ENCODE measurements around the gene TMEM244.

TMEM244 gene

DNA sequence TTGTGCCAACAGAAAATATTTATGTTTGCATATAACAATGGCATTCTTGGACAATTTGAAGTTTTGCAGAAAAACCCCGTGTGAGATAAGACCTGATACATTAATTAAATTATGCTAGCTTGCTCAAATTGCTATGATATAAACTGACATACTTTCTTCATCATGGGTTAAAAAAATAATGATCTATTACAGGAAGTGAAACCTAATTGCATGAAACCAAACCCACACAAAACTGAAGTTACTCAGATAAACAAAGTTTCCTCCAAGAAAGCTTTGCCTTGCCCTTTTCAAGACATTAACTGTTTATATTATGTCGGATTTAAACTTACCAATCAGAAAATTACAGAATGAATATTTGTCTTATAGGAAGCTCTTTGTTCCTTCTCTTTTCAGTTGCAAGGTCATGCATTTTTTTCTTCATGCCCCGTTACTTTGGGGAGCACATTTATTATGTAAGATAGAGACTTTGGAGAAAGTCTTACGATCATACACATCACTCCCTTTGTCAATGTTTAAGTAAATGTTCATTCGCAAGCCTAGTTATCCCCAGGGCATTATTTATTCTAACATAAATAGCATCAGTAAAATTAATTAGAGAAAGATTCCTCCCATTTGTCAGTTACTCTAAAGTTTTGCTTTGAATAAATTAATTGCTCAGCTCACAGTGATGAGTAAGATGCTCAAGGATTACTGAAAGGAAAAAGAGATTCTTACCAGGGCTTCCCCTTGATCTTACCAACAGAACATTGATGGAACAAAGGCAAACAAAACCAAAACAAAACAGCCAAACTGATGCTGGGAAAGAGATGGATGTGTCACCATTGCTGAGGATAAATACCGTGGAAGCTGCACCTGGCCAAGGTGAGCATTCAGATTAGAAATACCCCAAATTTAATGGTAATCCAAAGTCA lies 14.8 kb upstream of the TMEM244 start:
- H3K27ac ChIP-seq: no peak overlapping the region
- H3K36me3 ChIP-seq (replicated peaks): no peaks in the 10 kb centered on the region
- in situ Hi-C loops (cut with HindIII; ENCODE audit: low pct_ligation_motif_present, low sequenced_read_pairs): no loop called here
- TF ChIP-seq, protein P1, sequence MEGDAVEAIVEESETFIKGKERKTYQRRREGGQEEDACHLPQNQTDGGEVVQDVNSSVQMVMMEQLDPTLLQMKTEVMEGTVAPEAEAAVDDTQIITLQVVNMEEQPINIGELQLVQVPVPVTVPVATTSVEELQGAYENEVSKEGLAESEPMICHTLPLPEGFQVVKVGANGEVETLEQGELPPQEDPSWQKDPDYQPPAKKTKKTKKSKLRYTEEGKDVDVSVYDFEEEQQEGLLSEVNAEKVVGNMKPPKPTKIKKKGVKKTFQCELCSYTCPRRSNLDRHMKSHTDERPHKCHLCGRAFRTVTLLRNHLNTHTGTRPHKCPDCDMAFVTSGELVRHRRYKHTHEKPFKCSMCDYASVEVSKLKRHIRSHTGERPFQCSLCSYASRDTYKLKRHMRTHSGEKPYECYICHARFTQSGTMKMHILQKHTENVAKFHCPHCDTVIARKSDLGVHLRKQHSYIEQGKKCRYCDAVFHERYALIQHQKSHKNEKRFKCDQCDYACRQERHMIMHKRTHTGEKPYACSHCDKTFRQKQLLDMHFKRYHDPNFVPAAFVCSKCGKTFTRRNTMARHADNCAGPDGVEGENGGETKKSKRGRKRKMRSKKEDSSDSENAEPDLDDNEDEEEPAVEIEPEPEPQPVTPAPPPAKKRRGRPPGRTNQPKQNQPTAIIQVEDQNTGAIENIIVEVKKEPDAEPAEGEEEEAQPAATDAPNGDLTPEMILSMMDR (IDR thresholded peaks at IDR 0.05; ENCODE audit: low read depth, low read length, missing control alignments): no peak
- DNase-seq: no peak
- H3K4me3 ChIP-seq (ENCODE audit: low read depth, low read length): no peak overlapping the region
- H3K27me3 ChIP-seq (replicated peaks): no peaks in the 10 kb centered on the region

DNA sequence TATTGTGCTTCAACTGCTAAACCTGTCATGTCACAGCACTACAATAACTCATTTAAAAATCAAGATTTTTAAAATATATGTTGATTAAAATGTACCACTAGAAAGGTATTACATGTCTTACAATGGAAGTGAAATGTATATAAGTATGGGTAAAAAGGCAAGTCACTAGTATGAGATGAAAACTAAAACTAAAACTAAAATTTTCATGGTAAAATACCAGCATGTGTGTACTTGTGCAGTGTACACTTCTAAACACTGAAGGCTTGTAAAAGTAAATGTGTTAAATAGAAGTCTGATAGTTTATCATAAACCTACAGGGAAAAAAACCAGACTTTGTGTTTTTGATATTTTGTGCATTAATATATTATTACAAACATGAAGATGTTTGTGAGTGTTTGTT lies 13.7 kb upstream of the TMEM244 start:
- H3K27ac ChIP-seq: no peak overlapping the region
- no peak for DNase-seq
- no peak overlapping the region for H3K4me3 ChIP-seq (ENCODE audit: low read depth, low read length)
- TF ChIP-seq, protein P1 (IDR thresholded peaks at IDR 0.05; ENCODE audit: low read depth, low read length, missing control alignments): no peak
- no peaks in the 10 kb centered on the region for H3K36me3 ChIP-seq (replicated peaks)
- no peaks in the 10 kb centered on the region for H3K27me3 ChIP-seq (replicated peaks)
- in situ Hi-C loops (cut with HindIII; ENCODE audit: low pct_ligation_motif_present, low sequenced_read_pairs): no loop called here

DNA sequence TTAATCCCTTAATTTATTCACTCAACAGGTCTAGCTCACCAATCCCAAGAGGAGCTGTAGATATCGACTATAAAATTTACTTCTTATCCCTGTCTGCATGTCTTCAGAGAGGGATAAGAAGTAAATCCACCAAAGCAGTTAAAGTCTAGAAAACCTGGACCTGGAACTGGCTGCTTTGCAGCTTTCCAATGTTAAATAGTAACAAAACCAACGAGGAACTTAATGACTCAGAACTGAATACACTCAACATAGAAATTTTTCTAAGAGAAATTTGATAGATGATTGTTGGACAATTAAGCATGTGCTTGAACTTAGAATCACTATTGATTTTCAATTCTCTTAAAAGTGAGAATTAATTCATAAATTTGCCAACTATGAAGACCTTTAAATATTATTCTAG lies 11.5 kb upstream of the TMEM244 start:
- no peak for DNase-seq
- Histone ChIP-seq H3K27ac (no peak overlapping the region), H3K27me3 (replicated peaks) (no peaks in the 10 kb centered on the region), H3K4me3 (ENCODE audit: low read depth, low read length) (no peak overlapping the region), H3K36me3 (replicated peaks) (no peaks in the 10 kb centered on the region)
- TF ChIP-seq, protein P1 (IDR thresholded peaks at IDR 0.05; ENCODE audit: low read depth, low read length, missing control alignments): no peak
- in situ Hi-C loops (cut with HindIII; ENCODE audit: low pct_ligation_motif_present, low sequenced_read_pairs): no loop called here

DNA sequence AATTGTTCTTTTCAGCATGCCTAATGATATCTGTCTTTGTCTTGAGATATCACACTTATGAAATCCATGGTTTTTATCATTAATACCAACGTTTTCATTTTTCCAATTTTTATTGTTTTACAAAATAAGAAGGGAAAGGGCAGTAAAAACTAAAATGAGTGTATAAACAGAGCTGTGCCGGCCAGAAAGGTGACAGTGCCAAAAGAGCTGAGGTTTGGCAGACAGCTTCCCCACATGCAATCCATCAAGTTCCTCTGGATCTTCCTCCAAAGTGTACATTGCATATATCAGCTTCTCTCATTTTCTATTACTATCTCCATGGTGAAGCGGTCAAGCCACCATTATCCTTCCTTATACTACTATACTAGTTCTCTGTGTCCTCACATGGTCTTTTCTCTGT lies 10.1 kb upstream of the TMEM244 start:
- TF ChIP-seq, protein P1 (IDR thresholded peaks at IDR 0.05; ENCODE audit: low read depth, low read length, missing control alignments): no peak
- in situ Hi-C loops (cut with HindIII; ENCODE audit: low pct_ligation_motif_present, low sequenced_read_pairs): no loop called here

DNA sequence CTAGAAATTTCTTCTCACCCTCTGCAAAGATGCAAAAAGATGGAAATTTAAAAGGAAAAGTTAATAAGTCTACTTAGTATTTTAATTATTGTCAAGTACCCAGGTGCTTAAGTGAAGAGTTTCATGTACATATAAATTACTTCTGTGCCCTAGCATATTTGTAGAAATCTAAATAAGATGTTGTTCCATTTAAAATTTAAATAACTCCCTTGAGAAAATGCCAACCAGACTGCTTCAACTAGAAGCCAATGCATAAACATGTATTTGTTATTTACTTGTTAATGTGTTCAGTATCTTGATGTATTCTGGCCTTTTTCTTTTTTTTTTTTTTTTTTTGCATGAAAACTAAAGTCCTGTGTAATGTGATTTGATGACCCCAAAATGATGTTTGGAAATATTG lies 6.3 kb upstream of the TMEM244 start:
- no peak overlapping the region for H3K4me3 ChIP-seq (ENCODE audit: low read depth, low read length)
- H3K27me3 ChIP-seq (replicated peaks): no peaks in the 10 kb centered on the region
- no peak overlapping the region for H3K27ac ChIP-seq
- in situ Hi-C loops (cut with HindIII; ENCODE audit: low pct_ligation_motif_present, low sequenced_read_pairs): no loop called here
- no peaks in the 10 kb centered on the region for H3K36me3 ChIP-seq (replicated peaks)
- TF ChIP-seq, protein P1 (IDR thresholded peaks at IDR 0.05; ENCODE audit: low read depth, low read length, missing control alignments): no peak
- DNase-seq: no peak

More for the DNA sequence above, 10.1 kb upstream of the TMEM244 start:
- DNase-seq: no peak
- H3K4me3 ChIP-seq (ENCODE audit: low read depth, low read length): no peak overlapping the region
- no peaks in the 10 kb centered on the region for H3K36me3 ChIP-seq (replicated peaks)
- no peak overlapping the region for H3K27ac ChIP-seq
- no peaks in the 10 kb centered on the region for H3K27me3 ChIP-seq (replicated peaks)
